Measurements from ENCODE around the gene HOGA1.

The HOGA1 gene

GRCh38 chr10:97538839-97539238 is 45.4 kb upstream of the HOGA1 start:
- no peaks in the 10 kb centered on the region for H3K79me2 ChIP-seq (ENCODE audit: low read length)
- no peaks in the 10 kb centered on the region for H3K9me3 ChIP-seq (ENCODE audit: insufficient read depth, low read length)
- TF ChIP-seq, protein P1, sequence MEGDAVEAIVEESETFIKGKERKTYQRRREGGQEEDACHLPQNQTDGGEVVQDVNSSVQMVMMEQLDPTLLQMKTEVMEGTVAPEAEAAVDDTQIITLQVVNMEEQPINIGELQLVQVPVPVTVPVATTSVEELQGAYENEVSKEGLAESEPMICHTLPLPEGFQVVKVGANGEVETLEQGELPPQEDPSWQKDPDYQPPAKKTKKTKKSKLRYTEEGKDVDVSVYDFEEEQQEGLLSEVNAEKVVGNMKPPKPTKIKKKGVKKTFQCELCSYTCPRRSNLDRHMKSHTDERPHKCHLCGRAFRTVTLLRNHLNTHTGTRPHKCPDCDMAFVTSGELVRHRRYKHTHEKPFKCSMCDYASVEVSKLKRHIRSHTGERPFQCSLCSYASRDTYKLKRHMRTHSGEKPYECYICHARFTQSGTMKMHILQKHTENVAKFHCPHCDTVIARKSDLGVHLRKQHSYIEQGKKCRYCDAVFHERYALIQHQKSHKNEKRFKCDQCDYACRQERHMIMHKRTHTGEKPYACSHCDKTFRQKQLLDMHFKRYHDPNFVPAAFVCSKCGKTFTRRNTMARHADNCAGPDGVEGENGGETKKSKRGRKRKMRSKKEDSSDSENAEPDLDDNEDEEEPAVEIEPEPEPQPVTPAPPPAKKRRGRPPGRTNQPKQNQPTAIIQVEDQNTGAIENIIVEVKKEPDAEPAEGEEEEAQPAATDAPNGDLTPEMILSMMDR (IDR thresholded peaks at IDR 0.05; ENCODE audit: low read depth, low read length): no peak
- TF ChIP-seq EZH2phosphoT487 (IDR thresholded peaks at IDR 0.05; ENCODE audit: low read depth): no peak
- no peak overlapping the region for H2AFZ ChIP-seq (ENCODE audit: low read depth, low read length)
- H3K4me3 ChIP-seq (ENCODE audit: low read length): no peak overlapping the region
- H4K20me1 ChIP-seq (ENCODE audit: insufficient read depth, low read length): no peaks in the 10 kb centered on the region
- H3K9ac ChIP-seq (ENCODE audit: low read length): no peak overlapping the region
- no peak overlapping the region for H3K27ac ChIP-seq (ENCODE audit: low read length)
- H3K4me2 ChIP-seq (ENCODE audit: low read length): no peak overlapping the region
- H3K4me1 ChIP-seq (ENCODE audit: low read length): peaks cover 4% of the 10 kb centered on the region; the same call in 1 of the 2 replicates
- H3K36me3 ChIP-seq (replicated peaks; ENCODE audit: low read depth, low read length): no peaks in the 10 kb centered on the region
- H3K27me3 ChIP-seq (ENCODE audit: low read depth, low read length): no peaks in the 10 kb centered on the region

GRCh38 chr10:97539523-97540200 is 44.5 kb upstream of the HOGA1 start:
- Histone ChIP-seq H3K27ac (ENCODE audit: low read length) (no peak overlapping the region), H3K27me3 (ENCODE audit: low read depth, low read length) (no peaks in the 10 kb centered on the region), H3K9me3 (ENCODE audit: insufficient read depth, low read length) (no peaks in the 10 kb centered on the region), H3K4me3 (ENCODE audit: low read length) (no peak overlapping the region), H3K36me3 (replicated peaks; ENCODE audit: low read depth, low read length) (no peaks in the 10 kb centered on the region), H4K20me1 (ENCODE audit: insufficient read depth, low read length) (no peaks in the 10 kb centered on the region), H3K4me1 (ENCODE audit: low read length) (peaks cover 4% of the 10 kb centered on the region; the same call in 1 of the 2 replicates), H3K4me2 (ENCODE audit: low read length) (no peak overlapping the region), H2AFZ (ENCODE audit: low read depth, low read length) (no peak overlapping the region), H3K79me2 (ENCODE audit: low read length) (no peaks in the 10 kb centered on the region), H3K9ac (ENCODE audit: low read length) (no peak overlapping the region)
- TF ChIP-seq EZH2phosphoT487 (IDR thresholded peaks at IDR 0.05; ENCODE audit: low read depth): no peak
- TF ChIP-seq, protein P1 (IDR thresholded peaks at IDR 0.05; ENCODE audit: low read depth, low read length): no peak

DNA sequence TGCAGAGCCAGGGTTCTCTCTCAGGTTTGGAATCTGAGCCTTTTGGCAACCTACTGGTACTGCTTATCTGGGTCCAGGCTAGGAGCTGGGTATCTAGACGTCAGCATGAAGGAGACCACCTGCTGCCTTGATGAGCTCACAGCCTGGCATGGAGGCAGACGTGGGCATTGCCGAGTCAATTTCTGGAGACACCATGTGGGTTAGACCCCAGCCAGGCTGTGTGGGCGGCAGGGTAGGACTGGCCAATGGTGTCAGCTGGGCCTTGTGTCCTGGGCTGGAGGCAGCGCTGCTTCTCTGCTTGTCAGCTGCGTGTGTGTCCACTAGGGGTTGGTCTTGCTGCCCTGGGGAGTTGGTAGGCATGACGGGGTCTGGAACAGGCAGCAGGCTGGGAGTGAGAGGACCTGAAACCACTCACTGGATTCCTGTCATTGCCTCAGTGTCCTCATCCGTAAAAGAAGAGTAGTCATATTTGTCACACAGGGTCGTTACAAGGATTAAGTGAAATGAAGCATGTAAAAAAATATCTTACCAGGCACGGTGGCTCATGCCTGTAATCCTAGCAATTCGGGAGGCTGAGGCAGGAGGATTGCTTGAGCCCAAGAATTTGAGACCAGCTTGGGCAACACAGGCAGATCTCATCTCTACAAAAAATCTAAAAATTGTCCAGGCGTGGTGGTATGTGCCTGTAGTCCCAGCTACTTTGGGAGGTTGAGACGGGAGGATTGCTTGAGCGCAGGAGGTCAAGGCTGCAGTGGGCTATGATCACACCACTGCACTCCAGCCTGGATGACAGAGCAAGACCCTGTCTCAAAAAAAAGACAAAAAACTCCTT is 43.3 kb upstream of the HOGA1 start:
- Histone ChIP-seq H3K9me3 (ENCODE audit: insufficient read depth, low read length) (no peaks in the 10 kb centered on the region), H3K79me2 (ENCODE audit: low read length) (no peaks in the 10 kb centered on the region), H3K27me3 (ENCODE audit: low read depth, low read length) (no peaks in the 10 kb centered on the region), H3K4me1 (ENCODE audit: low read length) (peaks cover 4% of the 10 kb centered on the region; the same call in 1 of the 2 replicates), H3K4me2 (ENCODE audit: low read length) (no peak overlapping the region), H3K9ac (ENCODE audit: low read length) (no peak overlapping the region), H3K27ac (ENCODE audit: low read length) (no peak overlapping the region), H4K20me1 (ENCODE audit: insufficient read depth, low read length) (no peaks in the 10 kb centered on the region), H3K36me3 (replicated peaks; ENCODE audit: low read depth, low read length) (no peaks in the 10 kb centered on the region), H2AFZ (ENCODE audit: low read depth, low read length) (no peak overlapping the region), H3K4me3 (ENCODE audit: low read length) (no peak overlapping the region)
- TF ChIP-seq EZH2phosphoT487 (IDR thresholded peaks at IDR 0.05; ENCODE audit: low read depth): no peak
- TF ChIP-seq, protein P1 (IDR thresholded peaks at IDR 0.05; ENCODE audit: low read depth, low read length): no peak
